Measurements from ENCODE around the gene FAM168A. TPM values are rescaled to one million over a fixed set of nuclear protein-coding genes. Genes with fewer than 3 reads are reported as not detected.

Gene FAM168A
- total and polyA plus RNA-seq, 10 of the 15 experiments (the other 5 are each of a cell fraction or from before 2014, with no cell fraction given) = 1.7 to 20.0 (median 10.0) TPM

- no peak for DNase-seq (ENCODE audit: low read depth, low spot score)
- Histone ChIP-seq H3K4me2 (ENCODE audit: control insufficient read depth, insufficient read depth) (no peak overlapping the region), H3K79me2 (ENCODE audit: control insufficient read depth, insufficient read depth, low read length) (no peaks in the 10 kb centered on the region), H3K36me3 (ENCODE audit: control insufficient read depth in 2 of 2, insufficient read depth in 2 of 2, low read length in 1 of 2) (no peaks in the 10 kb centered on the region), H3K4me3 (no peak overlapping the region), H3K4me1 (ENCODE audit: control insufficient read depth, insufficient read depth, low read length) (peaks cover 3% of the 10 kb centered on the region; the same call in 1 of the 2 replicates), H3K27ac (ENCODE audit: control insufficient read depth, insufficient read depth) (no peak overlapping the region), H3K9ac (ENCODE audit: control insufficient read depth, insufficient read depth, low read length) (no peak overlapping the region), H4K20me1 (ENCODE audit: control insufficient read depth, insufficient read depth) (no peaks in the 10 kb centered on the region), H3K27me3 (replicated peaks in 1 of 2; ENCODE audit: control insufficient read depth in 2 of 2, insufficient read depth in 2 of 2, low read length in 1 of 2) (no peaks in the 10 kb centered on the region), H2AFZ (ENCODE audit: control insufficient read depth, low read depth, low read length) (no peak overlapping the region), H3K9me3 (replicated peaks; ENCODE audit: control insufficient read depth, insufficient read depth, low read length) (no peaks in the 10 kb centered on the region)
- ATAC-seq = no peak
- RAD21 ChIA-PET (ENCODE audit: unreplicated experiment) = interaction anchor here (1.4 kb wide), 1 partner anchor 63 kb away, joined by 4 read pairs; no protein-coding TSS in a partner anchor
- 92% methylated on average over 1 of the region's 1 CpG for WGBS (ENCODE audit: insufficient coverage, insufficient replicate concordance, low lambda C conversion rate, missing lambda C conversion rate)
- in situ Hi-C loops (cut with MboI) (no loop called here), intact Hi-C loops (cut with micrococcal nuclease; ENCODE audit: unreplicated experiment) (no loop called here)
- no peak for FAIRE-seq
- SMC1A ChIA-PET (ENCODE audit: uncharacterized antibody, unreplicated experiment) = interaction anchor here (0.7 to 4.6 kb wide), 7 partner anchors 9 to 182 kb away, joined by 3 to 29 read pairs (median 4); no protein-coding TSS in a partner anchor
- BruUV-seq (replicated peaks) = no TSS peak
- POLR2A ChIA-PET = interaction anchor here (0.5 kb wide), 1 partner anchor 467 kb away, joined by 3 read pairs; no protein-coding TSS in a partner anchor
- CTCF ChIA-PET = interaction anchor here (0.7 to 5.3 kb wide), 6 partner anchors 11 to 115 kb away, joined by 4 to 39 read pairs (median 4); no protein-coding TSS in a partner anchor
- no peak for TF ChIP-seq ZNF207 (IDR thresholded peaks at IDR 0.05; ENCODE audit: borderline replicate concordance)
- TF ChIP-seq E2F8 (IDR thresholded peaks at IDR 0.05; ENCODE audit: low read depth, partially characterized antibody) = no peak
- TF ChIP-seq NFYA (IDR thresholded peaks at IDR 0.05; ENCODE audit: borderline replicate concordance, low read depth, low read length) = no peak
- no peak for TF ChIP-seq ZBTB40 (IDR thresholded peaks at IDR 0.05; ENCODE audit: borderline replicate concordance)
- no peak for TF ChIP-seq FOXM1 (IDR thresholded peaks at IDR 0.05; ENCODE audit: low read depth, low read length)
- TF ChIP-seq BHLHE40 (IDR thresholded peaks at IDR 0.05; ENCODE audit: borderline replicate concordance in 1 of 2, low read depth in 2 of 2, low read length in 1 of 2) = no peak
- TF ChIP-seq HDAC2 (IDR thresholded peaks at IDR 0.05) = no peak
- TF ChIP-seq IRF4 (IDR thresholded peaks at IDR 0.05; ENCODE audit: low read depth, low read length) = no peak
- TF ChIP-seq IKZF1 (conservative IDR thresholded peaks at IDR 0.05) = no peak
- TF ChIP-seq RFX5 (IDR thresholded peaks at IDR 0.05; ENCODE audit: low read depth, low read length) = no peak
- TF ChIP-seq PAX5 (IDR thresholded peaks at IDR 0.05; ENCODE audit: borderline replicate concordance, low read depth, low read length) = no peak
- TF ChIP-seq MTA2 (IDR thresholded peaks at IDR 0.05; ENCODE audit: low read depth) = no peak
- no peak for TF ChIP-seq HDGF (IDR thresholded peaks at IDR 0.05)
- no peak for TF ChIP-seq TBL1XR1 (IDR thresholded peaks at IDR 0.05; ENCODE audit: low read depth, low read length)
- no peak for TF ChIP-seq EED (IDR thresholded peaks at IDR 0.05; ENCODE audit: low read depth)
- TF ChIP-seq RUNX3 (IDR thresholded peaks at IDR 0.05; ENCODE audit: low read length) = no peak
- TF ChIP-seq PAX8 (IDR thresholded peaks at IDR 0.05) = no peak
- no peak for TF ChIP-seq RAD51 (IDR thresholded peaks at IDR 0.05)
Measured at GRCh38 chr11:73465871-73466270, 132.0 kb downstream of the FAM168A start.
